OCI-LY7 (cell line): Measurements from ENCODE around the gene ZNRF3. TPM values are rescaled to one million over a fixed set of nuclear protein-coding genes. Genes with fewer than 3 reads are reported as not detected.

Experiments
- BruUV-seq: library from RNA; stranded (reverse); fragments of 400-500 nt; replicated peaks from 2 replicates; lab custom pipeline; 2021; lab: Mats Ljungman, UMichigan
- CTCF ChIA-PET: fragments of 300-600 bp; sonication (Branson Sonifier 250); formaldehyde crosslinking; loops from one replicate; lab custom pipeline; 2022; ENCODE audit warnings: antibody characterized with exemption; ENCODE audit not compliant: unreplicated experiment; lab: Charles Lee
- POLR2A ChIA-PET: fragments of 300-600 bp; sonication (Branson Sonifier 250); formaldehyde crosslinking; loops from one replicate; lab custom pipeline; 2022; ENCODE audit warnings: antibody characterized with exemption; lab: Charles Lee
- DNase-seq: peaks from one replicate; pipeline ENCODE4 v3.0.0-alpha.2; 2015; ENCODE audit warnings: low spot score
- H2AFZ ChIP-seq: fragments of 200-600 bp; sonication (generic), shearing (Covaris generic); 2 replicates; pipeline ENCODE4 v1.6.1; 2014; ENCODE audit warnings: mild to moderate bottlenecking, antibody characterized with exemption, low read length, moderate library complexity
- H3K27ac ChIP-seq: fragments of 200-600 bp; sonication (generic); 2 replicates; pipeline ENCODE4 v1.5.1; 2014; ENCODE audit warnings: mixed run types, low read depth, mild to moderate bottlenecking, moderate library complexity, low read length, inconsistent platforms; ENCODE audit not compliant: poor library complexity, severe bottlenecking
- H3K36me3 ChIP-seq: fragments of 200-600 bp; sonication (generic); 2 replicates; pipeline ENCODE4 v1.6.1; 2014; ENCODE audit warnings: mild to moderate bottlenecking, antibody characterized with exemption, low read length, moderate library complexity, mixed read lengths; ENCODE audit not compliant: insufficient read depth
- H3K4me1 ChIP-seq: fragments of 200-600 bp; sonication (generic); 2 replicates; pipeline ENCODE4 v1.5.1; 2014; ENCODE audit warnings: mild to moderate bottlenecking, low read length; ENCODE audit not compliant: insufficient read depth, poor library complexity, severe bottlenecking
- H3K4me2 ChIP-seq: fragments of 200-600 bp; sonication (generic); 2 replicates; pipeline ENCODE4 v1.6.1; 2014; ENCODE audit warnings: mild to moderate bottlenecking, low read length
- H3K4me3 ChIP-seq: fragments of 200-600 bp; sonication (generic); 2 replicates; pipeline ENCODE4 v1.5.1; 2014; ENCODE audit warnings: mild to moderate bottlenecking, low read depth, low read length; ENCODE audit not compliant: poor library complexity, severe bottlenecking
- H3K79me2 ChIP-seq: fragments of 200-600 bp; sonication (generic); 2 replicates; pipeline ENCODE4 v1.6.1; 2016; ENCODE audit warnings: low read depth, mild to moderate bottlenecking, low read length, moderate library complexity, mixed read lengths; ENCODE audit not compliant: insufficient read depth
- H3K9me2 ChIP-seq: fragments of 200-600 bp; sonication (generic); 2 replicates; pipeline ENCODE4 v1.6.1; 2016; ENCODE audit warnings: mild to moderate bottlenecking, low read length, mixed read lengths; ENCODE audit not compliant: insufficient read depth
- H3K9me3 ChIP-seq: fragments of 200-600 bp; sonication (generic); 2 replicates; pipeline ENCODE4 v1.6.1; 2014; ENCODE audit warnings: mild to moderate bottlenecking, mixed run types, low read length, mixed read lengths
- H4K20me1 ChIP-seq: fragments of 200-600 bp; sonication (generic); 2 replicates; pipeline ENCODE4 v1.6.1; 2014; ENCODE audit warnings: mild to moderate bottlenecking, antibody characterized with exemption, low read length, moderate library complexity, mixed read lengths; ENCODE audit not compliant: insufficient read depth
- EZH2phosphoT487 ChIP-seq: fragments of 200-600 bp; sonication (generic); IDR thresholded peaks from 2 replicates; pipeline ENCODE4 v1.6.1; 2018; ENCODE audit warnings: low read depth, borderline replicate concordance, mild to moderate bottlenecking, mixed run types, antibody characterized with exemption, low read length, moderate library complexity, mixed read lengths
- intact Hi-C: fragments of 100-400 bp; cut with micrococcal nuclease; formaldehyde crosslinking; loops from one replicate; pipeline ENCODE4 v1.10.0; 2022; ENCODE audit not compliant: unreplicated experiment
- total RNA-seq, 2 experiments: library from RNA; depleted of rRNA in 1 of 2; stranded (reverse); fragments of >200 nt in 1 of 2; shearing (Covaris generic) in 1 of 2; gene quantifications; 2 replicates each; pipeline ENCODE4 v1.2.3, GENCODE V29; 2014 to 2022
- TF ChIP-seq, protein P1 (sequence below): fragments of 200-600 bp; sonication (generic); conservative IDR thresholded peaks from 2 replicates; pipeline ENCODE4 v1.5.1; 2014; ENCODE audit warnings: mild to moderate bottlenecking, antibody characterized with exemption, low read length, moderate library complexity, mixed read lengths

The ZNRF3 gene
- total RNA-seq, 2 experiments from 2014 or later: 3.6 to 3.9 TPM

DNA sequence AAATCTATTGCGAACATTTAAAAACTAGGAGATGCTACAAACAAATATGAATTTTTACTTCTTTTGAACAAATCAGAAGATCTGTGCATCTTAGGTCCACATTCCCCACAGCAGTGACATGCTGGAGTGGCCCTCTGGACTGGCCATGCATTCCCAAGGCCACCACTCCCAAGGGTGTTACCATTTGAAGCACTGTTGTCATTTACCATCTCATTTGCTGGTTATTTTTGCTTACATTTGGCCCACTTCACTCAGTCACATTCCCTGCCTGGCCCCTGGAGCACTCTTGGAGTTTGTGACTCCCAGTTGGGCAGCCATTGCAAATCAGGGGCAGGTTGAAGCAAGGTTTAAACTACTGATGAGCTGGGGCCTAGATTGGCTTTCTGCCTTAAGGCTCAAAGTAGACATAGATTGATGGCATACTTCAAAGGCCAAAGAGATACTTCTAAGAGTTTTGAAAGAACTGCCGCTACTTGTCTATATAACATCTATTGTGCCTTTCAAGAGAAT lies 8.5 kb upstream of the ZNRF3 start:
- intact Hi-C loops: no loop called here

DNA sequence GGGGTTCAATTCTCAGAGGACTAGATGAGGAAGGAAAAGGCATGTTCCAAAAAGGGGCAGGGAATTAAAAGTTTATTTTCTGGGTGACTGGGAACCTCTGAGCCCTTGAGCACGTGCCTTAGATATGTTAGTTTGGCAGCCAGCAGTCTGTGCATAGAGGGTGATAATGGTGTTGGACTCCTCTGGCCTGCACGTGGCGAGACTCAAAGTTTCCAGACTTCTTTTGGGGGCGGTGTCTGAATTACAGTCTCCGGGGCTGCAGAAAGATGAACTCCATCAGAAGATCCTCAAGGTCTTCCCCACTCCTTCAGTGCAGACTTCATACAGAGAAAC lies 861 bp upstream of the ZNRF3 start:
- intact Hi-C loops: loop anchor here (5.0 to 10.0 kb wide), 3 partner anchors 75 to 882 kb away; partner anchors contain the start of genes UQCR10 and ZMAT5
- DNase-seq: peak; percentile 43
- Histone ChIP-seq H3K27ac (no peak overlapping the region), H3K4me3 (peak overlapping the region; percentile 69), H3K9me2 (no peaks in the 10 kb centered on the region), H2AFZ (peak overlapping the region; percentile 96; the same call in 1 of the 2 replicates), H3K9me3 (no peaks in the 10 kb centered on the region), H3K4me2 (peak overlapping the region; percentile 85), H3K79me2 (no peaks in the 10 kb centered on the region), H3K36me3 (no peaks in the 10 kb centered on the region), H4K20me1 (0 out of 2 replicates have a peak, but pooled peaks cover 4% of the 10 kb centered on the region), H3K4me1 (peaks cover 15% of the 10 kb centered on the region)
- ChIA-PET CTCF (interaction anchor here (0.6 kb wide), 1 partner anchor 35 kb away, joined by 3 read pairs; no protein-coding TSS in a partner anchor), POLR2A (no interaction called here)
- BruUV-seq: no TSS peak
- TF ChIP-seq, protein P1, sequence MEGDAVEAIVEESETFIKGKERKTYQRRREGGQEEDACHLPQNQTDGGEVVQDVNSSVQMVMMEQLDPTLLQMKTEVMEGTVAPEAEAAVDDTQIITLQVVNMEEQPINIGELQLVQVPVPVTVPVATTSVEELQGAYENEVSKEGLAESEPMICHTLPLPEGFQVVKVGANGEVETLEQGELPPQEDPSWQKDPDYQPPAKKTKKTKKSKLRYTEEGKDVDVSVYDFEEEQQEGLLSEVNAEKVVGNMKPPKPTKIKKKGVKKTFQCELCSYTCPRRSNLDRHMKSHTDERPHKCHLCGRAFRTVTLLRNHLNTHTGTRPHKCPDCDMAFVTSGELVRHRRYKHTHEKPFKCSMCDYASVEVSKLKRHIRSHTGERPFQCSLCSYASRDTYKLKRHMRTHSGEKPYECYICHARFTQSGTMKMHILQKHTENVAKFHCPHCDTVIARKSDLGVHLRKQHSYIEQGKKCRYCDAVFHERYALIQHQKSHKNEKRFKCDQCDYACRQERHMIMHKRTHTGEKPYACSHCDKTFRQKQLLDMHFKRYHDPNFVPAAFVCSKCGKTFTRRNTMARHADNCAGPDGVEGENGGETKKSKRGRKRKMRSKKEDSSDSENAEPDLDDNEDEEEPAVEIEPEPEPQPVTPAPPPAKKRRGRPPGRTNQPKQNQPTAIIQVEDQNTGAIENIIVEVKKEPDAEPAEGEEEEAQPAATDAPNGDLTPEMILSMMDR: no peak
- TF ChIP-seq EZH2phosphoT487: no peak

More for the DNA sequence above, 8.5 kb upstream of the ZNRF3 start:
- Histone ChIP-seq H3K9me2 (no peaks in the 10 kb centered on the region), H3K4me3 (no peak overlapping the region), H3K79me2 (no peaks in the 10 kb centered on the region), H3K9me3 (no peaks in the 10 kb centered on the region), H3K4me1 (no peaks in the 10 kb centered on the region), H2AFZ (no peak overlapping the region), H4K20me1 (no peaks in the 10 kb centered on the region), H3K27ac (no peak overlapping the region), H3K4me2 (no peak overlapping the region), H3K36me3 (no peaks in the 10 kb centered on the region)
- ChIA-PET POLR2A (no interaction called here), CTCF (no interaction called here)
- BruUV-seq: no TSS peak
- no peak for DNase-seq
- TF ChIP-seq EZH2phosphoT487: no peak

DNA sequence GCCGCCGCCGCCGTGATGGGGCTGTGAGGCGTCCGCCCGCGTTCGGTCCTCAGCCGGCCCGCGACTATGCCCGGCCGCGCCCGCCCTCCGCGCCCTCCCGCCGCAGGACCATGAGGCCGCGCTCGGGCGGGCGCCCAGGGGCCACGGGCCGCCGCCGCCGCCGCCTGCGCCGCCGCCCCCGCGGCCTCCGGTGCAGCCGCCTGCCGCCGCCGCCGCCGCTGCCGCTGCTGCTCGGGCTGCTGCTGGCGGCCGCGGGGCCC lies 215 bp downstream of the ZNRF3 start:
- TF ChIP-seq, protein P1: no peak
- TF ChIP-seq EZH2phosphoT487: no peak
- Histone ChIP-seq H3K4me1 (peaks cover 15% of the 10 kb centered on the region), H2AFZ (no peak overlapping the region)

More for the DNA sequence above, 215 bp downstream of the ZNRF3 start:
- 0 out of 2 replicates have a peak, but pooled peaks cover 4% of the 10 kb centered on the region for H4K20me1 ChIP-seq
- BruUV-seq: no TSS peak
- H3K9me2 ChIP-seq: no peaks in the 10 kb centered on the region
- H3K9me3 ChIP-seq: no peaks in the 10 kb centered on the region
- peak overlapping the region; percentile 69 for H3K4me3 ChIP-seq
- no peaks in the 10 kb centered on the region for H3K79me2 ChIP-seq
- CTCF ChIA-PET: interaction anchor here (0.7 kb wide), 1 partner anchor 1871 kb away, joined by 5 read pairs; no protein-coding TSS in a partner anchor
- H3K4me2 ChIP-seq: peak overlapping the region; percentile 72; the same call in 1 of the 2 replicates
- intact Hi-C loops: loop anchor here (5.0 to 10.0 kb wide), 3 partner anchors 74 to 881 kb away; partner anchors contain the start of genes UQCR10 and ZMAT5
- DNase-seq: no peak
- POLR2A ChIA-PET: interaction anchor here (0.6 to 0.7 kb wide), 3 partner anchors 13 to 254 kb away, joined by 3 read pairs; no protein-coding TSS in a partner anchor
- no peak overlapping the region for H3K27ac ChIP-seq
- H3K36me3 ChIP-seq: no peaks in the 10 kb centered on the region
